HepG2 (cell line): ENCODE data around the gene AK6. TPM values are rescaled to one million over a fixed set of nuclear protein-coding genes. Genes with fewer than 3 reads are reported as not detected.
A peak's percentile ranks its signal among the peaks of the same experiment; 100 is the strongest.
"Not testable (repeated sequence)": the region's sequence is repeated elsewhere in the genome, so short reads cannot be mapped to it uniquely, and the experiment has no call there.

Source experiments
- ATAC-seq: fragments of 200-7000 bp; cut with Tn5 transposase; 3 replicates; pipeline ENCODE4 v1.9.1; 2020; ENCODE audit warnings: mild to moderate bottlenecking, moderate library complexity
- BruUV-seq: library from RNA; stranded (reverse); fragments of 400-500 nt; replicated peaks from 2 replicates; lab custom pipeline; 2021; lab: Mats Ljungman, UMichigan
- CTCF ChIA-PET: fragments of 300-600 bp; formaldehyde crosslinking; extraction: SDS; loops from one replicate; lab custom pipeline; 2021; ENCODE audit warnings: low total read pairs, inconsistent platforms, low intra/inter-chr PET ratio; lab: Yijun Ruan, JAX
- POLR2A ChIA-PET: fragments of 350-600 bp; sonication (Branson Sonifier 250); formaldehyde crosslinking; loops from one replicate; lab custom pipeline; 2020; ENCODE audit warnings: antibody characterized with exemption, inconsistent platforms; lab: Yijun Ruan, JAX
- DNase-seq: peaks from one replicate; pipeline ENCODE4 v3.0.0-alpha.2; 2015; ENCODE audit warnings: low spot score
- FAIRE-seq: peaks from 3 replicates; lab custom pipeline; 2011; peaks lifted over from hg19 to GRCh38; lab: Jason Lieb, UNC
- H2AFZ ChIP-seq: one replicate; pipeline ENCODE4 v1.6.1; 2011; ENCODE audit warnings: low read length, inconsistent platforms
- H3K27ac ChIP-seq: fragments of 300-600 bp; 3 replicates; pipeline ENCODE4 v1.8.0; 2011; ENCODE audit warnings: mixed run types, mild to moderate bottlenecking, mixed read lengths, low read length, inconsistent platforms; ENCODE audit not compliant: insufficient read depth; ENCODE audit errors: extremely low read length
- H3K27me3 ChIP-seq, 2 experiments: fragments of 200-600 bp in 1 of 2; 2 replicates in 1 of 2; 3 replicates in 1 of 2; pipeline versions ENCODE4 v1.6.0 to v1.8.0; 2011; ENCODE audit warnings: low read length in 2 of 2, mild to moderate bottlenecking in 2 of 2, moderate library complexity in 2 of 2, inconsistent platforms in 1 of 2; ENCODE audit not compliant: insufficient read depth in 2 of 2, control insufficient read depth in 1 of 2
- H3K36me3 ChIP-seq, 2 experiments: fragments of 200-600 bp in 1 of 2; replicated peaks in 1 of 2; 2 replicates in 1 of 2; 3 replicates in 1 of 2; pipeline versions ENCODE4 v1.5.1 to v1.8.0; 2011; ENCODE audit warnings: low read length in 2 of 2, inconsistent platforms in 1 of 2; ENCODE audit not compliant: insufficient read depth in 2 of 2, control insufficient read depth in 1 of 2
- H3K4me1 ChIP-seq: 2 replicates; pipeline ENCODE4 v1.5.1; 2012; ENCODE audit warnings: low read length, inconsistent platforms; ENCODE audit not compliant: insufficient read depth
- H3K4me2 ChIP-seq: 2 replicates; pipeline ENCODE4 v1.6.0; 2011; ENCODE audit warnings: low read depth, low read length, inconsistent platforms
- H3K4me3 ChIP-seq, 3 experiments: fragments of 200-600 bp in 1 of 3; sonication (generic), shearing (Covaris generic) in 1 of 3; replicated peaks in 1 of 3; 2 replicates each; pipeline ENCODE4 v1.5.1; 2011 to 2016; ENCODE audit warnings: low read length in 3 of 3, inconsistent platforms in 2 of 3, low read depth in 2 of 3, mild to moderate bottlenecking in 2 of 3, control low read depth in 1 of 3, mixed read lengths in 1 of 3; ENCODE audit not compliant: insufficient read depth in 1 of 3
- H3K79me2 ChIP-seq: one replicate; pipeline ENCODE4 v1.6.1; 2011; ENCODE audit warnings: low read length, inconsistent platforms; ENCODE audit not compliant: insufficient read depth
- H3K9ac ChIP-seq: 2 replicates; pipeline ENCODE4 v1.6.0; 2011; ENCODE audit warnings: mild to moderate bottlenecking, low read depth, low read length, inconsistent platforms; ENCODE audit not compliant: insufficient read depth
- H3K9me3 ChIP-seq: 2 replicates; pipeline ENCODE4 v1.5.1; 2012; ENCODE audit warnings: mild to moderate bottlenecking, low read length
- H4K20me1 ChIP-seq: 2 replicates; pipeline ENCODE4 v1.6.0; 2011; ENCODE audit warnings: inconsistent platforms, mild to moderate bottlenecking, low read length, moderate library complexity; ENCODE audit not compliant: insufficient read depth
- ZNF670 ChIP-seq: sonication (generic); formaldehyde crosslinking; IDR thresholded peaks from 2 replicates; pipeline ENCODE4 v1.8.0; 2022; ENCODE audit warnings: mild to moderate bottlenecking, missing genetic modification reagents, borderline replicate concordance
- ZSCAN30 ChIP-seq: sonication (generic); formaldehyde crosslinking; IDR thresholded peaks from 2 replicates; pipeline ENCODE4 v1.5.0; 2020; ENCODE audit warnings: mild to moderate bottlenecking, missing genetic modification reagents
- WGBS: methylation state at CpG from one replicate; pipeline ENCODE4 v1.1.6; 2017; ENCODE audit warnings: low lambda C conversion rate; 5-methylcytosine and 5-hydroxymethylcytosine counted together
- in situ Hi-C: cut with HindIII; loops from 2 replicates; pipeline ENCODE4 v1.10.0; 2017; ENCODE audit warnings: low pct_unique_long_range_greater_than_20kb; ENCODE audit not compliant: extremely low pct_ligation_motif_present
- intact Hi-C: fragments of 100-400 bp; cut with micrococcal nuclease; formaldehyde crosslinking; loops from one replicate; pipeline ENCODE4 v1.10.0; 2022; ENCODE audit not compliant: unreplicated experiment
- polyA plus RNA-seq, 8 experiments: library from polyadenylated mRNA; depleted of rRNA in 3 of 8; stranded (reverse) in 7 of 8; unstranded in 1 of 8; fragments of >200 nt; fragmentation: Illumina TruSeq in 4 of 8; extraction: Trizol in 4 of 8; gene quantifications; 2 replicates each; pipeline versions ENCODE4 v1.2.1 to v1.2.3, GENCODE V29; 2011 to 2016; ENCODE audit warnings: low read depth in 4 of 8, missing spikeins in 1 of 8, mixed read lengths in 1 of 8; ENCODE audit not compliant: insufficient read depth in 1 of 8
- total RNA-seq, 5 experiments: library from RNA; depleted of rRNA; stranded (reverse); fragments of >200 nt; fragmentation: Illumina TruSeq; extraction: Trizol; gene quantifications; 2 replicates each; pipeline ENCODE4 v1.2.3, GENCODE V29; 2016; ENCODE audit warnings: low read depth in 1 of 5
- TF ChIP-seq, protein P1 (sequence below): sonication (generic); formaldehyde crosslinking; IDR thresholded peaks from 2 replicates; pipeline ENCODE4 v1.5.0; 2020; ENCODE audit warnings: mild to moderate bottlenecking, missing genetic modification reagents

Gene AK6
- total and polyA plus RNA-seq, 2 of the 13 experiments (the other 11 are each of a cell fraction or from before 2014, with no cell fraction given) = 31.1 to 77.2 TPM

DNA sequence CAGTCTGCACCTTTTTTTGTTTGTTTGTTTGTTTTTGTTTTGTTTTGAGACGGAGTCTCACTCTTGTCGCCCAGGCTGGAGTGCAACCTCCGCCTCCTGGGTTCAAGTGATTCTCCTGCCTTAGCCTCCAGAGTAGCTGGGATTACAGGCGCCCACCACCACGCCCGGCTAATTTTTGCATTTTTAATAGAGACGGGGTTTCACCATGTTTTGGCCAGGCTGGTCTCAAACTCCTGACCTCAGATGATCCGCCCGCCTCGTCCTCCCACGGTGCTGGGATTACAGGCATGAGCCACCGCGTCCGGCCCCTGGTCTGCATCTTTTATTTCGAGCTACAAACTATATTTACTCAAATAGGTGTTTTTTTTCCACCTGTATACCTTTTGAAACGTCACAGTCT lies 1.0 kb upstream of the AK6 start:
- ATAC-seq, FAIRE-seq, DNase-seq, H3K9me3 ChIP-seq, CTCF ChIA-PET, intact Hi-C loops, H2AFZ ChIP-seq, in situ Hi-C loops, H3K27me3 ChIP-seq: not testable (repeated sequence)
- Histone ChIP-seq H3K4me2 (peak overlapping the region; percentile 81), H3K79me2 (peaks cover 62% of the 10 kb centered on the region), H3K9ac (peak overlapping the region; percentile 95), H3K4me3 (peak overlapping the region; percentile 88 to 99 (median 93)), H3K36me3 (peaks cover 5 to 21% of the 10 kb centered on the region in 2 experiments; a peak in 4 of 5 replicates), H3K4me1 (peaks cover 41% of the 10 kb centered on the region), H3K27ac (peak overlapping the region; percentile 100), H4K20me1 (peaks cover 12% of the 10 kb centered on the region)
- WGBS = 1% methylated on average over 16 of the region's 16 CpGs
- POLR2A ChIA-PET = interaction anchor here (0.6 to 1.2 kb wide), 2 partner anchors 35 to 148 kb away, joined by 3 read pairs; no protein-coding TSS in a partner anchor
- BruUV-seq = TSS peak; percentile 66
- TF ChIP-seq ZNF670 (CRISPR knock-in tag) (0 out of 2 replicates have a peak, but pooled peaks have one; percentile 1), ZSCAN30 (CRISPR knock-in tag) (0 out of 2 replicates have a peak, but pooled peaks have one; percentile 23)
- TF ChIP-seq, protein P1, sequence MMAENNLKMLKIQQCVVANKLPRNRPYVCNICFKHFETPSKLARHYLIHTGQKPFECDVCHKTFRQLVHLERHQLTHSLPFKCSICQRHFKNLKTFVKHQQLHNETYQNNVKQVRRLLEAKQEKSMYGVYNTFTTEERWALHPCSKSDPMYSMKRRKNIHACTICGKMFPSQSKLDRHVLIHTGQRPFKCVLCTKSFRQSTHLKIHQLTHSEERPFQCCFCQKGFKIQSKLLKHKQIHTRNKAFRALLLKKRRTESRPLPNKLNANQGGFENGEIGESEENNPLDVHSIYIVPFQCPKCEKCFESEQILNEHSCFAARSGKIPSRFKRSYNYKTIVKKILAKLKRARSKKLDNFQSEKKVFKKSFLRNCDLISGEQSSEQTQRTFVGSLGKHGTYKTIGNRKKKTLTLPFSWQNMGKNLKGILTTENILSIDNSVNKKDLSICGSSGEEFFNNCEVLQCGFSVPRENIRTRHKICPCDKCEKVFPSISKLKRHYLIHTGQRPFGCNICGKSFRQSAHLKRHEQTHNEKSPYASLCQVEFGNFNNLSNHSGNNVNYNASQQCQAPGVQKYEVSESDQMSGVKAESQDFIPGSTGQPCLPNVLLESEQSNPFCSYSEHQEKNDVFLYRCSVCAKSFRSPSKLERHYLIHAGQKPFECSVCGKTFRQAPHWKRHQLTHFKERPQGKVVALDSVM (CRISPR knock-in tag) = peak; percentile 57; the same call in 1 of the 2 replicates
